GM19193 (cell line): Measurements from ENCODE around the gene KIRREL3.

Experiments
- POLR2A ChIP-seq: IDR thresholded peaks from 4 replicates; pipeline ENCODE4 v1.6.1; 2011; ENCODE audit not compliant: insufficient read depth, insufficient read length; ENCODE audit errors: extremely low read depth

The KIRREL3 gene

GRCh38 chr11:126588630-126589491 is 411.7 kb downstream of the KIRREL3 start:
- no peak for TF ChIP-seq POLR2A

- TF ChIP-seq POLR2A: no peak
These were observed 413.0 kb downstream of the KIRREL3 start for GRCh38 chr11:126587541-126587940.

- no peak for TF ChIP-seq POLR2A
These were observed 414.6 kb downstream of the KIRREL3 start for GRCh38 chr11:126585774-126586491.

DNA sequence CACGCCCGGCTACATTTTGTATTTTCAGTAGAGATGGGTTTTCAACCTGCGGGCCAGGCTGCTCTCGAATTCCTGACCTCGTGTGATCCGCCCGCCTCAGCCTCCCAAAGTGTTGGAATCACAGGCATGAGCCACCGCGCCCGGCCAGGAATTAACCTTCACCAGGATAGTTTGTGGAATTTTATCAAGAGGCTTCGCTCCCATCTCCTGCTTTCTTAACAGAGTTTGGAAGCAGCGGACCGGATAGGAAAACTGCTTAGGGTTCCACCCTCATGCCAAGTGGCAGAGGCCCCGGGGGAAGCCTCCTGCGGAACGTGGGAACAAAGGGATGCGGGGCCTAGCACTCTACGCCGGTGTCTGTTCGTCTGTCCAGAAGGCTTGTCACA is 415.2 kb downstream of the KIRREL3 start:
- TF ChIP-seq POLR2A: no peak

- TF ChIP-seq POLR2A: no peak
These were observed 416.8 kb downstream of the KIRREL3 start for GRCh38 chr11:126583594-126584427.

- no peak for TF ChIP-seq POLR2A
These were observed 417.5 kb downstream of the KIRREL3 start for GRCh38 chr11:126583101-126583500.

DNA sequence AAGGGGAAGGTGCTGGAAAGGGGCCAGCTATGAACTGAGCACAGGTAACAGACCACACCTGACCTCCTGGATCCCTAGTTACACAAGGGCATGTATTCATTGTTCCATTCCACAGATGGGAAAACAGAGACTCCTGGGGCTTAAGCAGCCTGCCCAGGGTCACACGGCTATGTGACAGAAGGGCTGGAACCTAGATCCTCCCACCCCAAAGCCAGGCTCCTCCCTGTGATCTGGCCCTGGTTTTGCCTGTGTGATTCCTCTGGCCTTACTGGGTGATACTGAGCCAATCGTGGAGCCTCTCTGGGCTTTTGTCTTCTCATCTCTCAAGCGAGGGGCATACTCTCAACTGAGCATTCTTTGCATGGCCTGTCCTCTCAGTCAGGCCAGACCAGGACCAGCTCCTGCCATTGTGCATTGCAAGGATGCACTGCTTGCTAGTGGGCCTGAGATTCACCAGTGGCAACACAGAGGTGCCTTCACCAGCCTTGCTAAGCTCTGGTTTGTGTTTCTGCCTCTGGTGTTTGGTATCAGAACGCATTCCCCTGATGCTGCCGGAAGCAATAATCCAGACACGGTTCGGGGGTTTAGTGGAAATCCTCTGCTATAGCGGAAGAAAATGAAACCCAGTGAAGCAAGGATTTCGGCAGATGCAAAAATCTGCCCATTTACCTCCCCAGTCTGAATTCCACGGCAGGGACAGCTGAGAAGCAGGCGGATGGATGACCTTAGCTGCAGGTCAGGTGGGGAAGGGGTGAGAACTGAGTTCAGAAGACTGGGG is 418.5 kb downstream of the KIRREL3 start:
- no peak for TF ChIP-seq POLR2A

- TF ChIP-seq POLR2A: no peak
These were observed 422.1 kb downstream of the KIRREL3 start for GRCh38 chr11:126578426-126578825.

GRCh38 chr11:126578021-126578420 is 422.5 kb downstream of the KIRREL3 start:
- no peak for TF ChIP-seq POLR2A

DNA sequence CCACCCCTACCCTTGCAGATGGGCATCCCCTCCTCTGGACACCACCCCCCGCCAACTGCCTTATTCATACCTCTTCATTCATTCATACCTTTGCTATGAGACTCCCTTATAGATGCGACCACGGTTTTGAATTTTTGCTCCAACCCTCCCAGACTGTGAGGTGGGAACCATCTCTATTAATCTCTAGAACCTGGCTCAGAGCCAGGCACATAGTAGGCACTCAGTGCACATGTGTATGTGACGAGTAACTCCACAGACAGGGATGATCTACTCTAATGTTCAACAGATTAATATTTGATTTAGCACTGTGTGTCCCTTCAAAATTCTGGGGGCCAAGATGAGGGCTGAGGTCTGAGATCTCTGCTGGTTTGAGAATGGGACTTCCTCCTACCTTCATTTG is 424.7 kb downstream of the KIRREL3 start:
- TF ChIP-seq POLR2A: no peak

DNA sequence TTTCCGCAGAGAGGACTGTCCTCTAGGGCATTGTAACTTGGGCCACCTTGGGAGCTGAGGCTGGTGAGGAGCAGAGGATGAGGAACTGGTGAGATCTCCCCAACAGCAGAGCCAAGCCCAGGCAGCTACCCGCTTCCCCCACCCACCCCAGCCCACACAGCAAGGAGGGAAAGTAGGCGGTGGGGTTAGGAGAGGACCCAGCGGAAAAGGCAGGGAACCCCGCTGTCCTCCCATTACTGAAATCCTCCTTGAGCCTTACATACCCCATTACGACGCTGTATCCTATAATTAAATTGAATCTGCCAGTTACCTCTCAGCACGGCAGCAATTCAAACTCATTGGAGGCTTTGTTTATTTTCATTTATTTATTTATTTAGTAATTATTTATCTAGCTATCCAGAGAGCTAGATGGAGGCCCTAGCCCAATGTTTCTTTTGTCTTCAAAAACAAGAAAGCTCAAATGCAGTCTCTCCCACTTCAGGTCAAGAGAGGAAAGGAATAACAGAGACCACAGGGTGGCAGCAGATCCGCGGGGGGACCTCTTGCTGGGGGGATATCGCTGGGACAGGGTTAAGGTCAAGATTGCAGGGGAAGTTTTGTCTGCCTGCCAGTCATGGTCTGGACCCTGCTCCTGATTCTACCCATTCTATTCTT is 427.1 kb downstream of the KIRREL3 start:
- TF ChIP-seq POLR2A: no peak

GRCh38 chr11:126570489-126570888 is 430.1 kb downstream of the KIRREL3 start:
- TF ChIP-seq POLR2A: no peak

- TF ChIP-seq POLR2A: no peak
These were observed 433.2 kb downstream of the KIRREL3 start for GRCh38 chr11:126567419-126567818.

- TF ChIP-seq POLR2A: no peak
These were observed 436.0 kb downstream of the KIRREL3 start for GRCh38 chr11:126564566-126564965.
